ENCODE data around the gene DNAJB6.

GRCh38 chr7:157466867-157467261 is 130.1 kb downstream of the DNAJB6 start:
- TF ChIP-seq POLR2AphosphoS5 (IDR thresholded peaks at IDR 0.05; ENCODE audit: low read depth, low read length), result no peak
- TF ChIP-seq TAF1 (IDR thresholded peaks at IDR 0.05; ENCODE audit: borderline replicate concordance, insufficient read depth, low read length), result no peak
- no peak for TF ChIP-seq REST (IDR thresholded peaks at IDR 0.05; ENCODE audit: insufficient read depth in 1 of 2, low read depth in 2 of 2, low read length in 2 of 2)
